ENCODE measurements around the gene TNFRSF18.

DNA sequence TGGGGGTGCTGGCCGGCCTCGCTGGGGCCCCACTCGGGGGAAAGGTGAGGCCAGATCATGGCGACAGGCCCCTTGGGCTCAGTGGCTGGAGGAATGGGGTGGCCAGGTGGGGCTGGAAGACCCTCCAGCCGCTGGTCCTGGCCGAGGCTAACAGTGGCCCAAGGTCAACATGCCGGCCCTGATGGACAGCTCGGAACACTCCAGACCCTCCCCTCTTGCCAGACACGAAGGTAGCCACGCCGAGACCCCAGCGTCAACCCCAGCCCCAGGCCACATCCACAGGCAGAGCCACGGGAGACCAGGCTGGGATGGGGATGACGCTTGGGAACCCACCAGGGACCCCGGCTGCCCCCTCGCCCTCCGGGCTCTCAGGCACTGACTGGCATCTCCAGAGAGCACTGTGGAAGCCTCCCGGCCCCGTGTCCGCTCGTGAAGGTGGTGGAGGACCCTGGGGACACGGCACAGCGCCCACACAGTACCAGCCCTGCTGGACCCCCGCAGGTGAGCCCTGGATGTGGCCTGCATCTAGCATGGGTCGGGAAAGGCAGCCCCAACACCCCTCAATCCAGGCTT, 41.0 kb upstream of the TNFRSF18 start:
- TF ChIP-seq, protein P1, sequence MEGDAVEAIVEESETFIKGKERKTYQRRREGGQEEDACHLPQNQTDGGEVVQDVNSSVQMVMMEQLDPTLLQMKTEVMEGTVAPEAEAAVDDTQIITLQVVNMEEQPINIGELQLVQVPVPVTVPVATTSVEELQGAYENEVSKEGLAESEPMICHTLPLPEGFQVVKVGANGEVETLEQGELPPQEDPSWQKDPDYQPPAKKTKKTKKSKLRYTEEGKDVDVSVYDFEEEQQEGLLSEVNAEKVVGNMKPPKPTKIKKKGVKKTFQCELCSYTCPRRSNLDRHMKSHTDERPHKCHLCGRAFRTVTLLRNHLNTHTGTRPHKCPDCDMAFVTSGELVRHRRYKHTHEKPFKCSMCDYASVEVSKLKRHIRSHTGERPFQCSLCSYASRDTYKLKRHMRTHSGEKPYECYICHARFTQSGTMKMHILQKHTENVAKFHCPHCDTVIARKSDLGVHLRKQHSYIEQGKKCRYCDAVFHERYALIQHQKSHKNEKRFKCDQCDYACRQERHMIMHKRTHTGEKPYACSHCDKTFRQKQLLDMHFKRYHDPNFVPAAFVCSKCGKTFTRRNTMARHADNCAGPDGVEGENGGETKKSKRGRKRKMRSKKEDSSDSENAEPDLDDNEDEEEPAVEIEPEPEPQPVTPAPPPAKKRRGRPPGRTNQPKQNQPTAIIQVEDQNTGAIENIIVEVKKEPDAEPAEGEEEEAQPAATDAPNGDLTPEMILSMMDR (IDR thresholded peaks at IDR 0.05): no peak
- TF ChIP-seq POLR2A (IDR thresholded peaks at IDR 0.05): no peak

Measured in testis (tissue), 2 donors.